H9 (cell line): ENCODE results near the gene GFI1B. TPM values are rescaled to one million over a fixed set of nuclear protein-coding genes. Genes with fewer than 3 reads are reported as not detected.

Experiments used
- DNase-seq: peaks from one replicate; pipeline ENCODE4 v3.0.0-alpha.2; 2017
- H2AFZ ChIP-seq: one replicate; pipeline ENCODE4 v1.6.1; 2013; ENCODE audit warnings: mild to moderate bottlenecking, low read length, control low read depth, moderate library complexity
- H2AK5ac ChIP-seq: 2 replicates; pipeline ENCODE4 v1.6.1; 2013; ENCODE audit warnings: low read length, control low read depth, mixed read lengths; ENCODE audit not compliant: insufficient read length
- H2BK120ac ChIP-seq: one replicate; pipeline ENCODE4 v1.6.1; 2013; ENCODE audit warnings: low read depth, mild to moderate bottlenecking, low read length, control low read depth, inconsistent platforms; ENCODE audit not compliant: poor library complexity, severe bottlenecking
- H2BK12ac ChIP-seq: 2 replicates; pipeline ENCODE4 v1.6.1; 2013; ENCODE audit warnings: low read length, control low read depth, mixed read lengths, low read depth; ENCODE audit not compliant: insufficient read length
- H2BK15ac ChIP-seq: 2 replicates; pipeline ENCODE4 v1.6.1; 2013; ENCODE audit warnings: low read depth, low read length, control low read depth
- H2BK20ac ChIP-seq: one replicate; pipeline ENCODE4 v1.6.1; 2013; ENCODE audit warnings: low read depth, mild to moderate bottlenecking, low read length, control low read depth, inconsistent platforms; ENCODE audit not compliant: poor library complexity, severe bottlenecking
- H2BK5ac ChIP-seq: 2 replicates; pipeline ENCODE4 v1.6.1; 2013; ENCODE audit warnings: low read length, control low read depth, mixed read lengths; ENCODE audit not compliant: insufficient read length
- H3K14ac ChIP-seq: 2 replicates; pipeline ENCODE4 v1.6.1; 2013; ENCODE audit warnings: low read length, control low read depth; ENCODE audit not compliant: insufficient read depth
- H3K18ac ChIP-seq: 2 replicates; pipeline ENCODE4 v1.6.1; 2013; ENCODE audit warnings: low read depth, mild to moderate bottlenecking, mixed read lengths, low read length, control low read depth; ENCODE audit not compliant: insufficient read length
- H3K23ac ChIP-seq: 2 replicates; pipeline ENCODE4 v1.6.1; 2013; ENCODE audit warnings: low read length, control low read depth, mixed read lengths, low read depth; ENCODE audit not compliant: insufficient read length
- H3K23me2 ChIP-seq: 2 replicates; pipeline ENCODE4 v1.6.1; 2013; ENCODE audit warnings: low read depth, mild to moderate bottlenecking, mixed read lengths, low read length, control low read depth; ENCODE audit not compliant: insufficient read length, poor library complexity, severe bottlenecking
- H3K27ac ChIP-seq: 2 replicates; pipeline ENCODE4 v1.5.1; 2013; ENCODE audit warnings: low read length, control low read depth, mixed read lengths, low read depth; ENCODE audit not compliant: insufficient read length
- H3K27me3 ChIP-seq: 2 replicates; pipeline ENCODE4 v1.6.1; 2013; ENCODE audit warnings: low read length, control low read depth, inconsistent platforms; ENCODE audit not compliant: insufficient read depth
- H3K4ac ChIP-seq: 2 replicates; pipeline ENCODE4 v1.6.1; 2013; ENCODE audit warnings: low read depth, mild to moderate bottlenecking, control low read depth, inconsistent platforms, low read length, moderate library complexity
- H3K4me1 ChIP-seq: 2 replicates; pipeline ENCODE4 v1.6.1; 2013; ENCODE audit warnings: low read length, control low read depth, inconsistent platforms; ENCODE audit not compliant: insufficient read depth
- H3K4me2 ChIP-seq: 2 replicates; pipeline ENCODE4 v1.6.1; 2013; ENCODE audit warnings: low read length, control low read depth, mixed read lengths; ENCODE audit not compliant: insufficient read length, insufficient read depth
- H3K56ac ChIP-seq: 2 replicates; pipeline ENCODE4 v1.6.1; 2013; ENCODE audit warnings: low read depth, mild to moderate bottlenecking, mixed read lengths, low read length, control low read depth; ENCODE audit not compliant: insufficient read length
- H3K79me1 ChIP-seq: 2 replicates; pipeline ENCODE4 v1.6.1; 2013; ENCODE audit warnings: low read depth, mild to moderate bottlenecking, moderate library complexity, low read length, control low read depth, inconsistent platforms; ENCODE audit not compliant: insufficient read depth, poor library complexity, severe bottlenecking
- H3K79me2 ChIP-seq: 2 replicates; pipeline ENCODE4 v1.6.1; 2013; ENCODE audit warnings: low read length, control low read depth, inconsistent platforms; ENCODE audit not compliant: insufficient read depth
- H3K9ac ChIP-seq: 2 replicates; pipeline ENCODE4 v1.6.1; 2013; ENCODE audit warnings: low read length, control low read depth, mixed read lengths; ENCODE audit not compliant: insufficient read length; ENCODE audit errors: extremely low read depth
- H3K9me3 ChIP-seq: one replicate; pipeline ENCODE4 v1.6.1; 2013; ENCODE audit warnings: low read depth, low read length, inconsistent platforms; ENCODE audit not compliant: control insufficient read depth
- H3T11ph ChIP-seq: one replicate; pipeline ENCODE4 v1.6.1; 2013; ENCODE audit warnings: mild to moderate bottlenecking, low read length, control low read depth, inconsistent platforms
- H4K20me1 ChIP-seq: one replicate; pipeline ENCODE4 v1.6.1; 2013; ENCODE audit not compliant: control insufficient read depth, insufficient read length, insufficient read depth
- H4K5ac ChIP-seq: 2 replicates; pipeline ENCODE4 v1.6.1; 2013; ENCODE audit warnings: low read depth, mild to moderate bottlenecking, mixed read lengths, low read length, control low read depth; ENCODE audit not compliant: insufficient read length
- H4K8ac ChIP-seq: replicated peaks from 2 replicates; pipeline ENCODE4 v1.6.1; 2013; ENCODE audit warnings: low read length, control low read depth, mixed read lengths, low read depth; ENCODE audit not compliant: insufficient read length
- H4K91ac ChIP-seq: 2 replicates; pipeline ENCODE4 v1.6.1; 2013; ENCODE audit warnings: low read depth, mild to moderate bottlenecking, moderate library complexity, mixed read lengths, low read length, control low read depth; ENCODE audit not compliant: insufficient read length
- H3K27ac Mint-ChIP-seq, 3 experiments: 2 replicates in 2 of 3; 3 replicates in 1 of 3; pipeline ENCODE4 v1.8.0; 2020 to 2021; ENCODE audit warnings: mixed read lengths in 3 of 3, mild to moderate bottlenecking in 1 of 3, moderate library complexity in 1 of 3
- H3K27me3 Mint-ChIP-seq: 2 replicates; pipeline ENCODE4 v1.8.0; 2021; ENCODE audit warnings: low read depth, mild to moderate bottlenecking, moderate library complexity, mixed read lengths
- H3K36me3 Mint-ChIP-seq, 3 experiments: 2 replicates in 2 of 3; 3 replicates in 1 of 3; pipeline ENCODE4 v1.8.0; 2020 to 2021; ENCODE audit warnings: low read depth in 3 of 3, mixed read lengths in 3 of 3; ENCODE audit not compliant: insufficient read depth in 1 of 3
- H3K4me1 Mint-ChIP-seq, 2 experiments: 2 replicates each; pipeline ENCODE4 v1.8.0; 2020; ENCODE audit warnings: mixed read lengths in 2 of 2
- H3K4me3 Mint-ChIP-seq, 2 experiments: 2 replicates in 1 of 2; 3 replicates in 1 of 2; pipeline ENCODE4 v1.8.0; 2020 to 2021; ENCODE audit warnings: mild to moderate bottlenecking in 2 of 2, mixed read lengths in 2 of 2, moderate library complexity in 1 of 2
- H3K9me3 Mint-ChIP-seq, 2 experiments: 2 replicates in 1 of 2; 3 replicates in 1 of 2; pipeline ENCODE4 v1.8.0; 2020; ENCODE audit warnings: mild to moderate bottlenecking in 2 of 2, mixed read lengths in 2 of 2, moderate library complexity in 1 of 2
- WGBS: extraction: QIAGEN DNeasy Blood & Tissue Kit; methylation state at CpG from one replicate; pipeline ENCODE4 v1.1.7; 2013; ENCODE audit warnings: missing lambda C conversion rate, low lambda C conversion rate, mixed read lengths; ENCODE audit not compliant: insufficient read length; ENCODE audit errors: extremely low coverage; 5-methylcytosine and 5-hydroxymethylcytosine counted together
- total RNA-seq: library from RNA; stranded (reverse); gene quantifications from 2 replicates; pipeline ENCODE4 v1.2.1, GENCODE V29; 2021
- TF ChIP-seq, protein P1 (sequence below): fragments of 200-600 bp; sonication (generic); conservative IDR thresholded peaks from 3 replicates; pipeline ENCODE4 v1.8.0; 2021; ENCODE audit warnings: antibody characterized with exemption, mild to moderate bottlenecking

The GFI1B gene
- total RNA-seq, 1 experiment from 2014 or later = not detected

GRCh38 chr9:132976571-132976970 is 1.9 kb upstream of the GFI1B start:
- no peak overlapping the region for H3K4me2 ChIP-seq
- H2BK20ac ChIP-seq = no peak overlapping the region
- H3K27me3 Mint-ChIP-seq = peaks cover 81% of the 10 kb centered on the region
- H2BK12ac ChIP-seq = no peak overlapping the region
- H3K9ac ChIP-seq = no peak overlapping the region
- no peak for DNase-seq
- H3K56ac ChIP-seq = no peak overlapping the region
- H2BK15ac ChIP-seq = no peak overlapping the region
- no peak overlapping the region for H3K23ac ChIP-seq
- no peak overlapping the region for H3K4me3 Mint-ChIP-seq
- no peak overlapping the region for H2BK120ac ChIP-seq
- H3K27ac ChIP-seq = no peak overlapping the region
- no CpG with 5 or more reads among the region's 3 CpGs for WGBS
- H3K4me1 ChIP-seq = no peaks in the 10 kb centered on the region
- no peaks in the 10 kb centered on the region; a peak in 2 of 5 replicates for H3K9me3 Mint-ChIP-seq
- no peak overlapping the region for H3K18ac ChIP-seq
- TF ChIP-seq, protein P1, sequence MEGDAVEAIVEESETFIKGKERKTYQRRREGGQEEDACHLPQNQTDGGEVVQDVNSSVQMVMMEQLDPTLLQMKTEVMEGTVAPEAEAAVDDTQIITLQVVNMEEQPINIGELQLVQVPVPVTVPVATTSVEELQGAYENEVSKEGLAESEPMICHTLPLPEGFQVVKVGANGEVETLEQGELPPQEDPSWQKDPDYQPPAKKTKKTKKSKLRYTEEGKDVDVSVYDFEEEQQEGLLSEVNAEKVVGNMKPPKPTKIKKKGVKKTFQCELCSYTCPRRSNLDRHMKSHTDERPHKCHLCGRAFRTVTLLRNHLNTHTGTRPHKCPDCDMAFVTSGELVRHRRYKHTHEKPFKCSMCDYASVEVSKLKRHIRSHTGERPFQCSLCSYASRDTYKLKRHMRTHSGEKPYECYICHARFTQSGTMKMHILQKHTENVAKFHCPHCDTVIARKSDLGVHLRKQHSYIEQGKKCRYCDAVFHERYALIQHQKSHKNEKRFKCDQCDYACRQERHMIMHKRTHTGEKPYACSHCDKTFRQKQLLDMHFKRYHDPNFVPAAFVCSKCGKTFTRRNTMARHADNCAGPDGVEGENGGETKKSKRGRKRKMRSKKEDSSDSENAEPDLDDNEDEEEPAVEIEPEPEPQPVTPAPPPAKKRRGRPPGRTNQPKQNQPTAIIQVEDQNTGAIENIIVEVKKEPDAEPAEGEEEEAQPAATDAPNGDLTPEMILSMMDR = no peak
- H2AK5ac ChIP-seq = no peak overlapping the region
- H4K5ac ChIP-seq = no peak overlapping the region
- no peak overlapping the region for H3K27ac Mint-ChIP-seq
- H2AFZ ChIP-seq = no peak overlapping the region
- no peaks in the 10 kb centered on the region for H3K9me3 ChIP-seq
- no peak overlapping the region for H3T11ph ChIP-seq
- no peaks in the 10 kb centered on the region for H3K23me2 ChIP-seq
- H3K4ac ChIP-seq = no peak overlapping the region
- no peaks in the 10 kb centered on the region for H3K36me3 Mint-ChIP-seq
- H3K14ac ChIP-seq = no peak overlapping the region
- no peaks in the 10 kb centered on the region for H4K20me1 ChIP-seq
- no peak overlapping the region for H4K91ac ChIP-seq
- H3K79me1 ChIP-seq = no peaks in the 10 kb centered on the region
- H4K8ac ChIP-seq = no peak overlapping the region
- no peaks in the 10 kb centered on the region for H3K79me2 ChIP-seq
- H3K4me1 Mint-ChIP-seq = peaks cover 12 to 21% of the 10 kb centered on the region in 2 experiments
- H2BK5ac ChIP-seq = no peak overlapping the region
- peaks cover 6% of the 10 kb centered on the region; the same call in 1 of the 2 replicates for H3K27me3 ChIP-seq
